Measurements from ENCODE around the gene KCNQ1.

GRCh38 chr11:2574043-2574552, 129.3 kb downstream of the KCNQ1 start:
- TF ChIP-seq EZH2 (IDR thresholded peaks at IDR 0.05; ENCODE audit: insufficient read depth, poor library complexity, severe bottlenecking) (no peak), EZH2phosphoT487 (IDR thresholded peaks at IDR 0.05; ENCODE audit: insufficient read depth, low read depth) (no peak)
